GM21576 (cell line): ENCODE data around the gene C1orf210.

Experiments used
- ATAC-seq: cut with Tn5 transposase; IDR thresholded peaks from one replicate; pipeline ENCODE4 v1.9.1; 2021; ENCODE audit warnings: mild to moderate bottlenecking, moderate library complexity; ENCODE audit not compliant: unreplicated experiment

Gene C1orf210

GRCh38 chr1:43275826-43276620, 9.4 kb downstream of the C1orf210 start:
- ATAC-seq, result no peak

DNA sequence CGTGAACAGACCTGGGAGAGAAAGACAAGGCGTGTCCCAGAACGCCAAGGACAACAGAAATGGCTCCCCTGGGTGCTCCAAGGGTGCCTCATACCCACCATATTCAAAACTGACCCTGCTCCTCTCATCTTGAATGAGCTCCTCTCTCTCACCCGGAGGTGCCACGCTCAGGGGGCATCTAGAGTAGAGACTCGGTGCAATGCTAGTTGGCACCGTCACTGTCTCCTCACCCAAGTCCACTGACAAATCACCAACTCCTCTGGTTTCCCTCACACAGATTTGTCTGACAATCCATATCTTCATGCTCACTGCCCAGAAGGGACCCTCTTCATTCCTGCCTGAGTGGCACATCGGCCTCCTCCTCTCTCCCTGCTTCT, 10.6 kb downstream of the C1orf210 start:
- no peak for ATAC-seq

- ATAC-seq, result no peak
Measured at GRCh38 chr1:43274125-43274803, 11.1 kb downstream of the C1orf210 start.

DNA sequence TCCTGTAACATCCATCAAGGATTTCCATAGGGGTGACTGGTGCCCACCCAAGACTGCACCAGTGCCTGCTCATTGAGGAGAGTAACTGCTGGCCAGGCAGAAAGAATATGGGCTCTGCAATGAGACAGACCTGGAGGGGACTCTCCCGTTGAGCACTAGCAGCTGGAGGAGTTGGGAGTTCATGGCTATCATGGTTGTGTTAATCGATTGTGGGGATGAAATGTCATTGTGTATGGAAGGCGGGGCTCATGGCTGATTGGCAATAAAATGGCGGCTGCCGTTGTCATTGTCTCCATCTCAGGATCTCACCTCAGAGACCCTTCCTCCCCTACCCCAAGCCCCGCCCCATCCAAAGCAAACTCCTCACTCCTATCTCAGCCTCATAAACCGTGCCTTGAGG, 11.7 kb downstream of the C1orf210 start:
- ATAC-seq, result no peak

DNA sequence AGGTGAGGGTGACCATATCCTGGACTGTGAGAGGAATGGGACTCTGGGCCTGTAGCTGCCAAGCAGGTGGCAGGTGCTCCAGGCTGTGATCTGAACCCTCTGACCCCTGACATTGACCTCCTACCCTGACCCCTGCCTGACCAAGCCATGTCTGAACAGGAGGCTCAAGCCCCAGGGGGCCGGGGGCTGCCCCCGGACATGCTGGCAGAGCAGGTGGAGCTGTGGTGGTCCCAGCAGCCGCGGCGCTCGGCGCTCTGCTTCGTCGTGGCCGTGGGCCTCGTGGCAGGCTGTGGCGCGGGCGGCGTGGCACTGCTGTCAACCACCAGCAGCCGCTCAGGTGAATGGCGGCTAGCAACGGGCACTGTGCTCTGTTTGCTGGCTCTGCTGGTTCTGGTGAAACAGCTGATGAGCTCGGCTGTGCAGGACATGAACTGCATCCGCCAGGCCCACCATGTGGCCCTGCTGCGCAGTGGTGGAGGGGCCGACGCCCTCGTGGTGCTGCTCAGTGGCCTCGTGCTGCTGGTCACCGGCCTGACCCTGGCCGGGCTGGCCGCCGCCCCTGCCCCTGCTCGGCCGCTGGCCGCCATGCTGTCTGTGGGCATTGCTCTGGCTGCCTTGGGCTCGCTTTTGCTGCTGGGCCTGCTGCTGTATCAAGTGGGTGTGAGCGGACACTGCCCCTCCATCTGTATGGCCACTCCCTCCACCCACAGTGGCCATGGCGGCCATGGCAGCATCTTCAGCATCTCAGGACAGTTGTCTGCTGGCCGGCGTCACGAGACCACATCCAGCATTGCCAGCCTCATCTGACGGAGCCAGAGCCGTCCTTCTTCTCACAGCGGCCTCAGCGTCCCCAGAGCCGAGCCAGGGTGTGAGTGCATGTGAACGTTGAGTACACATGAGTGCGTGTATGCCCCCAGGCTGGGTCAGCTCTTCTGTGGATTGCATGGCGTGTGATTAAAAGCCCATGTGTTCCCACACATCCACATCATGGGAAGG, 12.5 kb downstream of the C1orf210 start:
- no peak for ATAC-seq

- no peak for ATAC-seq
Measured at GRCh38 chr1:43272161-43272560, 13.2 kb downstream of the C1orf210 start.

DNA sequence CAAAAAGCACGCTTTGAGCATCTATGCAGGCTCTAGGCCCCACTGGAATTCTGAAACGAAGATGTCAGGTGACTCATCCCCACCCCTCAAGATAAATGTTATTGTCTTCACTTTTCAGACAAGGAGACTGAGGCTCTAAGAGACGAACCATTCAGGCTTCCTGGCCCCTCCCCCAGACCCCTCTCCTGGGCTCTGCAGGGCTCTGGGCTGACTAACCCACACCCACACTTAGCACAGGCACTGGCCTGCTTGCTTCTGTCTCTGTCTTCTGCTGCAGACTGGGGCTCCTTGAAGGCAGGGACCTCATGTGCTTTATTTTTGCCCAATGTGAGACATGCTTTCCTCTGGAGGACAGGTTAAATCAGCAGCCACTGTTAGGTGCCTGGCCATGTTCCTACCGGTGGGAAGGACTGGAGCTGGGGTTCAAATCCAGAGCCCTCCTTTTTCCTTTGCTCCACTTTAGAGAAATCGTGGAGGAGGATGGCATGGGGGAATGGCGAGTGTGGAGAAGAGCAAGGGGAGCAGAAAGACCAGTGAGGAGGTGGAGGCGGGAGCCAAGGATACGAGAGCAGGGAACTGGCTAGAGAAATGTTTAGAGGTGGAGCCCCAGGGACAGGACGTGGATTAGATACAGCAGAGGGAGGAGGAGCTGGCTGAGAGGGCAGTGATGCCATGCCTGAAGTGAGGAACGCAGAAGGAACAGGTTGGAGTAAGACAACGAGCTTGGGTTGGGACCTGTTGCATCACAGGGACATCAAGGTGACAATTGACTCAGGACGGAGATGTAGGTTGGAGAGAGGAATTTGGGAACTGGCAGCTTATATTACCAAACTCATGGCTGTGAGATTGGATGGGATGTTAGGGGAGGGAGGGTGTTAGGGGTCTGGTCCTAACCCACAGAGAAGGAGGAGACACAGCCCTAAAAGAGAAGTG, 13.9 kb downstream of the C1orf210 start:
- ATAC-seq, result no peak

DNA sequence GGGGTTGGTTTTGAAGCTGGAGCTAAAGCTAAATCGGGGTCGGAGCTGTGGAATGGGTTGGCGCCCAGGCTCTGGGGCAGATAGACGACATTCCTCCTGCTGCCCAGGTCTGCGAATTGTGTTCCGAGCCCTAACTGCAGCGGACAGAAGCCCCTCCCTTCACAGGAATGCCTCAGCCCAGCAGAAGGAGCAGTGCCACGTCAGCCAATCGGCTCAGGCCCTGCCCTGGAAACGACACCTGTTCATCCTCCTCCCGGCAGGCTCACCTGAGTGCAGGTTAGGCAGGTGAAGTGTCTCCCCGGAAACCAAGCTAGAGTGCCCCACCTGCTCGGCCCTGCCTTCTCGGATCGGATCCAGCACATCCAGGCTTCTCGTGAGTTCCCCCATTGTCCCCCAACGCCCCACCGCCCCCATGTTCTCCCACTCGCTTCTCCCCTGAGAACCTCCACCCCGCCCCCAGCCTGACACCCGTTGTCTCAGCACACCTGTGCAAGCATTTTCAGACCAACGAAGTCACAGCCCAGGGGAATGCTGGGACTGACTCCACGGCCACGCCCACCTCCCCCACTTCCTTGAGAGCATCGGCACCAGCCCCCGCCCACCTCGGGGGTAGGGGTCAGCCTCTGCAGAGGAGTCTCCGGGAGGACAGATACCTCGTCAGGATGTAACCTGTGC, 14.8 kb downstream of the C1orf210 start:
- ATAC-seq, result no peak

DNA sequence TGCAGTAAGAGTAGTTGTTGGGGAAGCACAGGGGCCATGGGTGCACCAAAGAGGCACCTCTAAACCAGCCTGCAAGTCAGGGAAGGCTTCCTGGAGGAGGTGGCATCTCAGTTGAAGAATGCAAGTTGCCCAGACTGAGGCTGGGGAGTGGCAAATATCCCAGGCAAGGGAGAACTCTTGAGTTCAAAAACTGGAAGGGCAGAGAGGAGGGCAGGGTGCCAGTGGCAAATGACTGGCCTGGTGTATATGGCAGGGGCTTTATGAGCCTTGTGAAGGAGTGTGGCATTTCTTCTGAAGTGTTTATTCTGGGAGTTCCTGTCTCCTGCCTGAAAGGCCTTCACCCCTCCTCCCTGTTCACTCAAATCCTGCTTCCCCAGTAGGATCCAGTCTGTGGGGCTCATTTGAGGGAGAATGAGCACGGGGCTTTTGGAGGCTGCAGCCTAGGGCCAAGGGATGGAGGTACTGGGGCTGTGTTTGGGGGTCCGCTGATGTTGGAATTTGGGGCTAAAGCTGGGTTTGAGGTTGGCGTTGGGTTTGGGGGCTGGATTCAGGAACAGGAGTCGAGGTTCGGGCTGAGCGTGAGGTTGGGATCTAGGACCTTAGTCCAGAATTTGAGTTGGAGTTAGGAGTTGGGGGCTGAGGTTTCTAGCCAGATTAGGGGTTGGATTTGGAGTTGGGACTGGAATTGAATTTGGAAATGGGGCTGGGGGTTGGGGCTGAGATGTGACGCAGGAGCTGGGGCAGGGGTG, 15.6 kb downstream of the C1orf210 start, which contains the start of gene TMEM125:
Gene TMEM125 (plus strand): TSS at position 357 of the 749 bp plus-strand sequence. CDS start 2,740 bp downstream, outside the sequence.
- ATAC-seq, result no peak

DNA sequence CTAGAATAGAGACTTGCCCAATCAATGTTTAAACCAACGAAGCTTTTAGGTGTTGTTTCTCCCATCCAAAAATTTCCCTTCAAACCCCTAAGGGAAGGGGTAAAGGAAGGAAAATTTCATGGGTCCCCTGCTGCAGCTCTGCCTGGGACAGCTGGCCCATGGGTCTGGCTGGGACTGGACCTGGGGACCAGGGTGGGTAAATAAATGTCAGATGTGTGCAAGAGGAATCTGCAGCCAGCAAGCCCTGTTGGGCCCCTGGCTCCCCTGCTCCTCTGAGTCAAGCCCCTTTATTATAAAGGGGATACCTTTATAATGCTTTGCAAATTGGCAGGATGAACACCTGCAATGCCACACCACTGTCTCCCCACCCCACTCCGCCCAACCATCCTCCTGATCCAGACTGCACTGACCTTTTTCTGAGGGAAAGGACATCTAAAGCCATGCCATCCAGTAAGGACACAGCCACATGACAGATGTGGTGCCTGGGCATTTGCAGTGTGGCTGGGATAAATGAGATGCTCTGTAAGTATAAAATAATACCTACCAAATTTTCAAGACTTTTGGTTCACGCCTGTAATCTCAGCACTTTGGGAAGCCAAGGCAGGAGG, 17.5 kb downstream of the C1orf210 start:
- no peak for ATAC-seq

DNA sequence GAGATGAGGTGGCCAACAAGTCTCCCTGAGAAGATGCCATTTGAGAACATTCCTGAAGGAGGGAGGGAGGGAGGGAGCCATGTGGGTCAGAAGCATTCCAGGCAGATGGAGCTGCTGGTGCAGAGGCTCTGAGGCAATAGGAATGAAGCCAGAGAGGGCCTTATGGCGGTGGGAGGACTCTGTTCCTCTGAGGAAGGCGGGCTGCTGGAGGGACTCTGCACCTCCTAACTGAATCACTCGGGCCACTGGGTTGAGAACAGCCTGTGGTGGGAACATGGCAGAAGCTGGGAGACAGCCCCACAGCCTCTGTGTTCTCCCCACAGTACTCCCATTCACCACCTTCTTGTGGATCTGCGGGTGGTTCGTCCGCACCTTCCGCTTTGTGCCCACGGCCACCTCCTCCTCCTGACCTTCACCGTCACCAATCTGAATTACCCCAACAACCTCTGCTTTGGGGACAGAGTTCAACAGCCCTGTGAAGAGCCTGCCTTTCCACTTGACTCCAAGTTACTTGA, 18.0 kb downstream of the C1orf210 start:
- no peak for ATAC-seq

DNA sequence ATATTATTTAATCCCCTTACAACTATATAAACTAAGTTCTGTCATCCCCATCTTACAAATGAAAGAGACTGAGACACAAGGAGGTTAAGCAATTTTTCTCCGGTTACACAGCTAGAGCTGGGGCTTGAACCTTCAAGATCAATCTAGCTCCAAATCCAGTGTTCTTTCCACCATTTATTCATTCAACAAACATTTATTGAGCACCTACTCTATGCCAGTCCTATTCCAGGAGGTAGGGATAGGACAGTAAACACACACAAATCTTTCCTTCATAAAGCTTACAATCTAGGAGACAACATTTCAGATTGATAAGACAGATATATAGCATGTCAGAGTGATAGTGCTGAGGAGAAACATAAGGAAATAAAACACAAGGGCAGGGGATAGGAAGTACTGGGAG, 18.5 kb downstream of the C1orf210 start:
- no peak for ATAC-seq

- no peak for ATAC-seq
Measured at GRCh38 chr1:43265431-43265830, 19.9 kb downstream of the C1orf210 start.

GRCh38 chr1:43258370-43258769, 27.0 kb downstream of the C1orf210 start:
- no peak for ATAC-seq

- ATAC-seq, result no peak
Measured at GRCh38 chr1:43256675-43257570, 28.5 kb downstream of the C1orf210 start.

DNA sequence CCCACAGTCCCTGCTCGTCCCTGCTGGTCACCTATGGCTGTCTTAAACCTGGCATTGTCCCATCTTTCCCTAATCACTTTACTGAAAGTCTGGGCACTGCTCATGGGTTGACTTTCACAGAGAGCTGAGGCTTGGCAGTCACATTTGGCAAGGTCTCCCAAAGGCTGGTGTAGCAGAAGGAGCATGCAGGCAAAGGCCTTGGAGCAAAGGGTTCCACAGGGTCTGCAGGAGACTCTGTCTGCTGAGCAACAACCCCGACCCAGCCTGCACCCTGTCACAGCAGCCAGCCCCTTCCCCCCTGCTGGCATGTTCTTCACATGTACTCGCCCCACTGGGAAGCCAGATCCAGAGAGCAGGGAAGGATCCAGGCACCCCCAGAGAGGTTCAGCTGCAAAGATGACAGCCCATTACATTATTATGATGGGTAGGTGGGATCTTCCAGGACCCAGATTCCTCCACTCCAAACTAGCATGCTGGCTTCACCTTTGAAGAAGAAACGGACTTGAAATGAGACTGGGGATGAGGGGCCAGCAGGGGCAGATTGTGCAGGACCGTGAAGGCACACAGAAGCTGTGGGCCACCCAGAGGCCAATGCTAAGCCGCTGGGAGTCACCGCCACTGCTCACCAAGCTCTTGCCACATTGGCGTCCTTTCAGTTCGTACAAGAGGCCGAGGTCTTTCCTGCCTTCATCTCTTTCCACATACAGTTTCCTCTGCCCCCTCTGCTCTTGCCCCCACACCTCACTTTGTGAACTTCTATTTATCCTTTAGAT, 29.8 kb downstream of the C1orf210 start:
- ATAC-seq, result no peak
